Measurements from ENCODE around the gene DDAH1. TPM values are rescaled to one million over a fixed set of nuclear protein-coding genes. Genes with fewer than 3 reads are reported as not detected.

The DDAH1 gene
- total RNA-seq, 4 donors from 2014 or later = 17.5 to 64.2 (median 40.0) TPM

DNA sequence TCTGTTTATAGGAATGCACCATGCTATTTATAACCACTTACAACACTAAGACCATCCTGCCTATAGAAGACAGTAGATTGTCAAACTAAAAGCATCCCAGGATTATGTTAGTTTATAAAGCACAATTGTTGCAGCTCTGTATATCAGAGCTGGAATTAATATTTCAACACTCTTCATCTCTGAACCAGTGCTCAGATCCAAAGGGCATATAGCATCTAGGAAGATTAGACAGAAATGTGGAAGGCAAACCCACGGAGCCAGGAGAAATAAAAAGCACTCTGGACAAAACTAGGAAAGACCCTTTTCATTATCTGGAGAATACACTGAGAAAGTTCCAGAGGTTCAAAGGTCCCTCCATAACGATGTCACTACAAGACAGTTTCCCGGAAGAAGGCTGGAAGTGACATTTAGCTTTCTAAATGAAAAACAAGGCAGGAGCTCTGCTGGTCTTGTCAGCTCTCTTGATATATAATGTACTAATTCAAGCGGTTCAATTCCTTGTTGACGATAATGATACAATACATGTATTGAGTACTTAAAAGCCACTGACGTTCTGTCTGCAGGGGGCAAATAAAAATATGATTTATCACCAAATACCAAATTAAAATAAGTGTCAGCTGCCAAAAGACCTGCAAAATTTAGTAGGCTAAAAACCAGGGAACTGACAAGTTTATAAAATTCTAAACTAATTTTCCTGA is 96.7 kb downstream of the DDAH1 start:
- intact Hi-C loops (cut with DNase I) = no loop called here
- 84 to 88% methylated on average over 6 of the region's 6 CpGs for WGBS, 2 donors
- TF ChIP-seq, protein P1, sequence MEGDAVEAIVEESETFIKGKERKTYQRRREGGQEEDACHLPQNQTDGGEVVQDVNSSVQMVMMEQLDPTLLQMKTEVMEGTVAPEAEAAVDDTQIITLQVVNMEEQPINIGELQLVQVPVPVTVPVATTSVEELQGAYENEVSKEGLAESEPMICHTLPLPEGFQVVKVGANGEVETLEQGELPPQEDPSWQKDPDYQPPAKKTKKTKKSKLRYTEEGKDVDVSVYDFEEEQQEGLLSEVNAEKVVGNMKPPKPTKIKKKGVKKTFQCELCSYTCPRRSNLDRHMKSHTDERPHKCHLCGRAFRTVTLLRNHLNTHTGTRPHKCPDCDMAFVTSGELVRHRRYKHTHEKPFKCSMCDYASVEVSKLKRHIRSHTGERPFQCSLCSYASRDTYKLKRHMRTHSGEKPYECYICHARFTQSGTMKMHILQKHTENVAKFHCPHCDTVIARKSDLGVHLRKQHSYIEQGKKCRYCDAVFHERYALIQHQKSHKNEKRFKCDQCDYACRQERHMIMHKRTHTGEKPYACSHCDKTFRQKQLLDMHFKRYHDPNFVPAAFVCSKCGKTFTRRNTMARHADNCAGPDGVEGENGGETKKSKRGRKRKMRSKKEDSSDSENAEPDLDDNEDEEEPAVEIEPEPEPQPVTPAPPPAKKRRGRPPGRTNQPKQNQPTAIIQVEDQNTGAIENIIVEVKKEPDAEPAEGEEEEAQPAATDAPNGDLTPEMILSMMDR (IDR thresholded peaks at IDR 0.05) = no peak
- DNase-seq = no peak
- peaks cover 0 to 8% of the 10 kb centered on the region in 2 donors for H3K4me1 ChIP-seq
- H3K36me3 ChIP-seq = no peaks in the 10 kb centered on the region
- H3K27me3 ChIP-seq = no peaks in the 10 kb centered on the region
- no peaks in the 10 kb centered on the region for H3K9me3 ChIP-seq
- no peak overlapping the region for H3K27ac ChIP-seq
- no peak overlapping the region for H3K4me3 ChIP-seq (replicated peaks in 1 of 3)

DNA sequence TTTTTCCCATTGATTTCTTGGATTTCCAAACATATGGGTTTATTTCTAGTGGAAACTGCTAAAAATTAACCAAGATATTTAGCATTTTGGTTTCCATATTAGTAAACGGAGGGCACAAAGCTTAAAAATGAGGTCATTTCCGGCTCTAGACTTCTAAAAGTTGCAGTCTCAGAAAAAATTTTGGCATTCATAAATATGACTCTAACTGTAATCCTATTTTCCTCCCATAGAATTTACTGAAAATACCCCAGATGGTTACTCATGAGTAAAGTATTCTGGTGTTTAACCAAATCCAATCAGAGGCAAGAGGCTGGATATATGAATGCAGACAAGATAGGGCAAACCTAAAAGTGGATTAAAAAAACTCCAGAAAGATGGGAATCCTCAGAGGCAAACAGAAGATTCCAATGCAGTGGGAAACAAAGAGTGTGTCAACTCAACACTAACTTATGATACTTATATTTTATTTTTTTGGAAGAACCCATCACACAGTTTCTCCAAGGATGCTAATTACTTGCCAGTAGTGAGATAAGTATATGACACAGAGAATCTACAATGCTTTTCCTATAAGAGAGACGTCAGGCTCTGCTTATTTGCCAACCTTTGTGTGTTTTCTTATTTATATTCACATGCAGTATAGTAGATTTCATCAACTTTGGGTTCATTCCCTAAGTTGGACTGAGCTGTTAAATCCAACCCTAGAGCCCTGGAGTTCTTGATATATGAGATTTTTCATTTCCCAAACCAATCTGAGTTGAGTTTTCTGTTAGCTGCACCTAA is 98.4 kb downstream of the DDAH1 start:
- Histone ChIP-seq H3K36me3 (no peaks in the 10 kb centered on the region), H3K27ac (no peak overlapping the region), H3K4me3 (replicated peaks in 1 of 3) (no peak overlapping the region), H3K9me3 (no peaks in the 10 kb centered on the region), H3K4me1 (peaks cover 0 to under 1% of the 10 kb centered on the region in 2 donors), H3K27me3 (no peaks in the 10 kb centered on the region)
- DNase-seq = no peak
- 75 to 78% methylated on average over 3 of the region's 3 CpGs for WGBS, 2 donors
- intact Hi-C loops (cut with DNase I) = no loop called here
- TF ChIP-seq, protein P1 (IDR thresholded peaks at IDR 0.05) = no peak
- no peak for TF ChIP-seq POLR2A (IDR thresholded peaks at IDR 0.05)

DNA sequence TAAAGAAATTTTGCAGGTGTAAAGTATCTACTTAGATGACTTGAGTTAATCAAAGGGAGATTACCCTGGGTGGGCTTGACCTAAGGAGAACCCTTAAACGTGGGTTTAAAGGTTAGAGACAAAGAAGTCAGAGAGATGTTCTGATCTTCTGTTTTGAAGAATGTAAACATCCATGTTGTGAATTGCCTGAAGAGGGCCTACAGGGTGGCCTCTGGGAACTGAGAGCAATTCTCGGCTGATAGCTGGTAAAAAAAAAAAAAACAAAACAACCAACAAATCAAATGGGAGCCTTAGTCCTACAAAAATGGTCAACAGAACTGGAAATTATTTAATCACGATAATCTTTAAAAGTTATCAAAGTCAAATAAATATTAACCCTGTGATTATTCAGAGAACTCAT is 99.1 kb downstream of the DDAH1 start:
- no peaks in the 10 kb centered on the region for H3K9me3 ChIP-seq
- no peaks in the 10 kb centered on the region for H3K27me3 ChIP-seq
- no peaks in the 10 kb centered on the region for H3K36me3 ChIP-seq
- 83 to 86% methylated on average over 3 of the region's 3 CpGs for WGBS, 2 donors
- TF ChIP-seq POLR2A (IDR thresholded peaks at IDR 0.05) = no peak
- TF ChIP-seq, protein P1 (IDR thresholded peaks at IDR 0.05) = no peak
- H3K27ac ChIP-seq = no peak overlapping the region
- H3K4me3 ChIP-seq (replicated peaks in 1 of 3) = no peak overlapping the region
- intact Hi-C loops (cut with DNase I) = no loop called here
- DNase-seq = no peak
- peaks cover 5% of the 10 kb centered on the region in 2 donors for H3K4me1 ChIP-seq

DNA sequence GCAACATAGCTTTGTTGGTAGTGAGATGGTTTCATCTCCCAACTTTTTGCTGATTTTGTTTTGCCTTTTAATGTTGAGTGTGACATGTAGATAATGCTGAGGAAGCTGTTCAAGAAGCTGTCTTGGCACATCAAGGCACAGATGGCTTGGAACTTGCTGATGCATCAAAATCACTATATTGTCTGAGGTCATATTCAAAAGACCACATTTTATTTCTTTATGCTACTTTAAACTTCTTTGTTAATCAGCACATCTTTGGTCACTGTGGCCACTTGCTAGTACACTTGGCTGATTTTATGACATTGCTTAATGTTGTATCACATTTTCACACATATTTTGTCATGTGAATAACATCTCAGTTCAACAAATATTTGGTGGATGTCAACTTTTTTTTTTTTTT is 101.4 kb downstream of the DDAH1 start:
- Histone ChIP-seq H3K27me3 (no peaks in the 10 kb centered on the region), H3K4me1 (peaks cover 5 to 14% of the 10 kb centered on the region in 2 donors), H3K27ac (no peak overlapping the region), H3K36me3 (no peaks in the 10 kb centered on the region), H3K9me3 (no peaks in the 10 kb centered on the region), H3K4me3 (replicated peaks in 1 of 3) (no peak overlapping the region)
- DNase-seq = no peak
- intact Hi-C loops (cut with DNase I) = no loop called here
- TF ChIP-seq, protein P1 (IDR thresholded peaks at IDR 0.05) = no peak
- no peak for TF ChIP-seq POLR2A (IDR thresholded peaks at IDR 0.05)

DNA sequence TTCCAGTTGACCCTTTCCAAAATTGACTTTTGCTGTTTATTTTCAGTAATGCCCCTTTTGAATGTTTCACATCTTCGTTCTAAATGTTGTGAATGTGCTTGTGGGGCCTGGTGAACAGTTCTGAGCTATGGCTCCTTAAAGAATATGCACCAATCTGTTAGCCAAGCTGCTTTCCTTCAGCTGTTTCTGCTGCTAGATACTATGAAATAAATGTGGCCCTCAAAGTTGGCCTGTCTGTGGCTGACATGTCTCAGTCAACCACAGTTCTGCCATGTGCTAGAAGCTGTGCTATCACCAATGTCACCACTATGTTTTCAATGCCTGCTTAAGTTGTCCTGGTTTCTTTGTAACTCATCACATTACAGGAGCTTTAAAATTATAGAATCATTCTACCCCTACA is 101.9 kb downstream of the DDAH1 start:
- H3K4me3 ChIP-seq (replicated peaks in 1 of 3) = no peak overlapping the region
- no peak for DNase-seq
- WGBS, 2 donors = 73 to 95% methylated on average over 1 of the region's 1 CpG
- peaks cover 5 to 14% of the 10 kb centered on the region in 2 donors for H3K4me1 ChIP-seq
- H3K27me3 ChIP-seq = no peaks in the 10 kb centered on the region
- H3K9me3 ChIP-seq = no peaks in the 10 kb centered on the region
- H3K27ac ChIP-seq = no peak overlapping the region
- TF ChIP-seq POLR2A (IDR thresholded peaks at IDR 0.05) = no peak
- TF ChIP-seq, protein P1 (IDR thresholded peaks at IDR 0.05) = no peak
- no peaks in the 10 kb centered on the region for H3K36me3 ChIP-seq
- intact Hi-C loops (cut with DNase I) = no loop called here
